Transverse colon (tissue), 3 donors: ENCODE data around the gene RABEP1.

Source experiments
- EP300 ChIP-seq: sonication (generic); formaldehyde crosslinking; IDR thresholded peaks from one replicate; pipeline ENCODE4 v1.6.1; 2017; ENCODE audit warnings: antibody characterized with exemption, low read depth
- POLR2A ChIP-seq: fragments of 450-650 bp; IDR thresholded peaks from one replicate; pipeline ENCODE4 v1.6.1; 2016; ENCODE audit warnings: antibody characterized with exemption, mild to moderate bottlenecking, moderate library complexity
- TF ChIP-seq, protein P1 (sequence below), 5 experiments: fragments of 200-600 bp in 3 of 5; fragments of 450-650 bp in 2 of 5; sonication (generic) in 3 of 5; IDR thresholded peaks; 1 replicate in 2 of 5; 2 replicates in 3 of 5; pipeline ENCODE4 v1.5.1; 2016 to 2017; ENCODE audit warnings: antibody characterized with exemption in 5 of 5, inconsistent platforms in 3 of 5, mild to moderate bottlenecking in 2 of 5, moderate library complexity in 1 of 5

GRCh38 chr17:5396612-5397011 lies 114.5 kb downstream of the RABEP1 start:
- no peak for TF ChIP-seq EP300
- TF ChIP-seq, protein P1, sequence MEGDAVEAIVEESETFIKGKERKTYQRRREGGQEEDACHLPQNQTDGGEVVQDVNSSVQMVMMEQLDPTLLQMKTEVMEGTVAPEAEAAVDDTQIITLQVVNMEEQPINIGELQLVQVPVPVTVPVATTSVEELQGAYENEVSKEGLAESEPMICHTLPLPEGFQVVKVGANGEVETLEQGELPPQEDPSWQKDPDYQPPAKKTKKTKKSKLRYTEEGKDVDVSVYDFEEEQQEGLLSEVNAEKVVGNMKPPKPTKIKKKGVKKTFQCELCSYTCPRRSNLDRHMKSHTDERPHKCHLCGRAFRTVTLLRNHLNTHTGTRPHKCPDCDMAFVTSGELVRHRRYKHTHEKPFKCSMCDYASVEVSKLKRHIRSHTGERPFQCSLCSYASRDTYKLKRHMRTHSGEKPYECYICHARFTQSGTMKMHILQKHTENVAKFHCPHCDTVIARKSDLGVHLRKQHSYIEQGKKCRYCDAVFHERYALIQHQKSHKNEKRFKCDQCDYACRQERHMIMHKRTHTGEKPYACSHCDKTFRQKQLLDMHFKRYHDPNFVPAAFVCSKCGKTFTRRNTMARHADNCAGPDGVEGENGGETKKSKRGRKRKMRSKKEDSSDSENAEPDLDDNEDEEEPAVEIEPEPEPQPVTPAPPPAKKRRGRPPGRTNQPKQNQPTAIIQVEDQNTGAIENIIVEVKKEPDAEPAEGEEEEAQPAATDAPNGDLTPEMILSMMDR (IDR thresholded peaks at IDR 0.05), result no peak
- TF ChIP-seq POLR2A, result no peak
